SK-N-SH treated with all-trans-retinoic acid at 6 μM for 48 hours (cell line): ENCODE results near the gene PRKG1.
A peak's percentile ranks its signal among the peaks of the same experiment; 100 is the strongest.

ENCODE experiments used
- ATAC-seq: fragments of 200-7000 bp; cut with Tn5 transposase; 3 replicates; pipeline ENCODE4 v1.9.1; 2020; ENCODE audit warnings: mild to moderate bottlenecking, moderate library complexity
- ARNTL ChIP-seq: fragments of 450-650 bp; formaldehyde crosslinking; IDR thresholded peaks from 2 replicates; pipeline ENCODE4 v1.5.0; 2020; ENCODE audit warnings: low read depth, mild to moderate bottlenecking, moderate library complexity, borderline replicate concordance
- BACH2 ChIP-seq: fragments of 250-450 bp; sonication (Bioruptor Pico); IDR thresholded peaks from 2 replicates; pipeline ENCODE4 v1.9.0; 2021; ENCODE audit warnings: mild to moderate bottlenecking, borderline replicate concordance
- CREB5 ChIP-seq: fragments of 250-450 bp; sonication (Bioruptor Pico); IDR thresholded peaks from 2 replicates; pipeline ENCODE4 v1.5.1; 2020; ENCODE audit warnings: low read depth, mild to moderate bottlenecking, moderate library complexity
- CSDC2 ChIP-seq: fragments of 250-450 bp; sonication (Bioruptor Pico); IDR thresholded peaks from 2 replicates; pipeline ENCODE4 v1.5.0; 2020; ENCODE audit warnings: mild to moderate bottlenecking, moderate library complexity
- CSRNP3 ChIP-seq: fragments of 250-450 bp; sonication (Bioruptor Pico); IDR thresholded peaks from 2 replicates; pipeline ENCODE4 v1.5.1; 2021; ENCODE audit warnings: mild to moderate bottlenecking, moderate library complexity
- ESRRG ChIP-seq: fragments of 250-450 bp; sonication (Bioruptor Pico); IDR thresholded peaks from 2 replicates; pipeline ENCODE4 v1.6.1; 2021; ENCODE audit warnings: mild to moderate bottlenecking
- ISL1 ChIP-seq: fragments of 250-450 bp; sonication (Bioruptor Pico); IDR thresholded peaks from 2 replicates; pipeline ENCODE4 v2.1.2; 2022; ENCODE audit warnings: mild to moderate bottlenecking, moderate library complexity
- OSR1 ChIP-seq: fragments of 250-450 bp; sonication (Bioruptor Pico); IDR thresholded peaks from 2 replicates; pipeline ENCODE4 v1.8.0; 2022; ENCODE audit warnings: moderate library complexity, mild to moderate bottlenecking, inconsistent platforms
- RARB ChIP-seq: fragments of 250-450 bp; sonication (Bioruptor Pico); IDR thresholded peaks from 2 replicates; pipeline ENCODE4 v1.8.0; 2021; ENCODE audit warnings: mild to moderate bottlenecking, moderate library complexity
- SNAI2 ChIP-seq: fragments of 250-450 bp; sonication (Bioruptor Pico); IDR thresholded peaks from 2 replicates; pipeline ENCODE4 v1.5.0; 2020; ENCODE audit warnings: mild to moderate bottlenecking, moderate library complexity
- TCF4 ChIP-seq: fragments of 250-450 bp; sonication (Bioruptor Pico); IDR thresholded peaks from 2 replicates; pipeline ENCODE4 v1.8.0; 2021; ENCODE audit warnings: mild to moderate bottlenecking, moderate library complexity, borderline replicate concordance
- TOX ChIP-seq: fragments of 250-450 bp; sonication (Bioruptor Pico); IDR thresholded peaks from 2 replicates; pipeline ENCODE4 v1.8.0; 2021; ENCODE audit warnings: mild to moderate bottlenecking, moderate library complexity, borderline replicate concordance
- TSHZ2 ChIP-seq: fragments of 250-450 bp; sonication (Bioruptor Pico); IDR thresholded peaks from 2 replicates; pipeline ENCODE4 v1.5.0; 2020; ENCODE audit warnings: mild to moderate bottlenecking, moderate library complexity
- ZC3H10 ChIP-seq: fragments of 250-450 bp; sonication (Bioruptor Pico); IDR thresholded peaks from 2 replicates; pipeline ENCODE4 v1.5.1; 2021; ENCODE audit warnings: mild to moderate bottlenecking, moderate library complexity
- ZFP30 ChIP-seq: fragments of 450-650 bp; formaldehyde crosslinking; IDR thresholded peaks from 2 replicates; pipeline ENCODE4 v1.5.0; 2022; ENCODE audit warnings: mild to moderate bottlenecking, moderate library complexity
- ZNF70 ChIP-seq: fragments of 450-650 bp; formaldehyde crosslinking; IDR thresholded peaks from 2 replicates; pipeline ENCODE4 v1.5.0; 2020; ENCODE audit warnings: mild to moderate bottlenecking, moderate library complexity
- ZNF8 ChIP-seq: fragments of 450-650 bp; formaldehyde crosslinking; IDR thresholded peaks from 2 replicates; pipeline ENCODE4 v1.5.0; 2020; ENCODE audit warnings: mild to moderate bottlenecking, moderate library complexity
- TF ChIP-seq, protein P1 (sequence below): fragments of 250-450 bp; sonication (Bioruptor Pico); IDR thresholded peaks from 2 replicates; pipeline ENCODE4 v1.8.0; 2021; ENCODE audit warnings: low read depth, mild to moderate bottlenecking, moderate library complexity, borderline replicate concordance
- TF ChIP-seq, protein P2 (sequence below): fragments of 250-450 bp; sonication (Bioruptor Pico); IDR thresholded peaks from 2 replicates; pipeline ENCODE4 v1.8.0; 2020; ENCODE audit warnings: mild to moderate bottlenecking, moderate library complexity, borderline replicate concordance

Gene PRKG1

GRCh38 chr10:51224671-51225161 is 150.4 kb downstream of the PRKG1 start:
- TF ChIP-seq RARB (CRISPR knock-in tag) (no peak), ISL1 (CRISPR knock-in tag) (peak; percentile 54; the same call in 1 of the 2 replicates), SNAI2 (CRISPR knock-in tag) (no peak), ARNTL (no peak), TCF4 (CRISPR knock-in tag) (no peak)
- ATAC-seq, result peak; percentile 84

GRCh38 chr10:51227897-51228713 is 153.8 kb downstream of the PRKG1 start:
- ATAC-seq, result no peak
- TF ChIP-seq CREB5 (CRISPR knock-in tag) (no peak), RARB (CRISPR knock-in tag) (no peak), ZFP30 (no peak), CSRNP3 (CRISPR knock-in tag) (no peak), TOX (no peak), ZC3H10 (no peak), ZNF8 (no peak), OSR1 (CRISPR knock-in tag) (no peak), CSDC2 (CRISPR knock-in tag) (no peak)
- TF ChIP-seq, protein P1, sequence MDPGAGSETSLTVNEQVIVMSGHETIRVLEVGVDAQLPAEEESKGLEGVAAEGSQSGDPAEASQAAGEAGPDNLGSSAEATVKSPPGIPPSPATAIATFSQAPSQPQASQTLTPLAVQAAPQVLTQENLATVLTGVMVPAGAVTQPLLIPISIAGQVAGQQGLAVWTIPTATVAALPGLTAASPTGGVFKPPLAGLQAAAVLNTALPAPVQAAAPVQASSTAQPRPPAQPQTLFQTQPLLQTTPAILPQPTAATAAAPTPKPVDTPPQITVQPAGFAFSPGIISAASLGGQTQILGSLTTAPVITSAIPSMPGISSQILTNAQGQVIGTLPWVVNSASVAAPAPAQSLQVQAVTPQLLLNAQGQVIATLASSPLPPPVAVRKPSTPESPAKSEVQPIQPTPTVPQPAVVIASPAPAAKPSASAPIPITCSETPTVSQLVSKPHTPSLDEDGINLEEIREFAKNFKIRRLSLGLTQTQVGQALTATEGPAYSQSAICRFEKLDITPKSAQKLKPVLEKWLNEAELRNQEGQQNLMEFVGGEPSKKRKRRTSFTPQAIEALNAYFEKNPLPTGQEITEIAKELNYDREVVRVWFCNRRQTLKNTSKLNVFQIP, result no peak
- TF ChIP-seq, protein P2, sequence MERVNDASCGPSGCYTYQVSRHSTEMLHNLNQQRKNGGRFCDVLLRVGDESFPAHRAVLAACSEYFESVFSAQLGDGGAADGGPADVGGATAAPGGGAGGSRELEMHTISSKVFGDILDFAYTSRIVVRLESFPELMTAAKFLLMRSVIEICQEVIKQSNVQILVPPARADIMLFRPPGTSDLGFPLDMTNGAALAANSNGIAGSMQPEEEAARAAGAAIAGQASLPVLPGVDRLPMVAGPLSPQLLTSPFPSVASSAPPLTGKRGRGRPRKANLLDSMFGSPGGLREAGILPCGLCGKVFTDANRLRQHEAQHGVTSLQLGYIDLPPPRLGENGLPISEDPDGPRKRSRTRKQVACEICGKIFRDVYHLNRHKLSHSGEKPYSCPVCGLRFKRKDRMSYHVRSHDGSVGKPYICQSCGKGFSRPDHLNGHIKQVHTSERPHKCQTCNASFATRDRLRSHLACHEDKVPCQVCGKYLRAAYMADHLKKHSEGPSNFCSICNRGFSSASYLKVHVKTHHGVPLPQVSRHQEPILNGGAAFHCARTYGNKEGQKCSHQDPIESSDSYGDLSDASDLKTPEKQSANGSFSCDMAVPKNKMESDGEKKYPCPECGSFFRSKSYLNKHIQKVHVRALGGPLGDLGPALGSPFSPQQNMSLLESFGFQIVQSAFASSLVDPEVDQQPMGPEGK (CRISPR knock-in tag), result no peak
- TF ChIP-seq, all 23 proteins: peak for 0

- no peak for TF ChIP-seq TSHZ2 (CRISPR knock-in tag)
- TF ChIP-seq ZNF70 (CRISPR knock-in tag), result no peak
- TF ChIP-seq BACH2 (CRISPR knock-in tag), result no peak
- TF ChIP-seq ZFP30, result no peak
- TF ChIP-seq TOX, result no peak
- TF ChIP-seq CREB5 (CRISPR knock-in tag), result no peak
- TF ChIP-seq ESRRG (CRISPR knock-in tag), result no peak
- TF ChIP-seq TCF4 (CRISPR knock-in tag), result no peak
- TF ChIP-seq CSRNP3 (CRISPR knock-in tag), result no peak
- TF ChIP-seq RARB (CRISPR knock-in tag), result no peak
- TF ChIP-seq, all 23 proteins: peak for 0
- ATAC-seq, result no peak
Measured at GRCh38 chr10:51228714-51229100, 154.4 kb downstream of the PRKG1 start.
